Cardiac muscle cell (in vitro differentiated cells and primary cell): ENCODE data around the gene POMC. TPM values are rescaled to one million over a fixed set of nuclear protein-coding genes. Genes with fewer than 3 reads are reported as not detected.

Experiments used
- DNase-seq, 2 donors: peaks; one replicate each; pipeline versions ENCODE4 v3.0.0 to v3.0.0-alpha.2; 2010 to 2017; ENCODE audit warnings: low read depth in 1 of 2, low spot score in 1 of 2
- H3K27ac ChIP-seq: fragments of 200-600 bp; sonication (generic); 2 replicates; pipeline ENCODE4 v1.5.1; 2016
- H3K27me3 ChIP-seq: fragments of 200-600 bp; sonication (generic); 2 replicates; pipeline ENCODE4 v1.6.0; 2016; ENCODE audit warnings: control low read depth
- H3K36me3 ChIP-seq: fragments of 200-600 bp; sonication (generic); 2 replicates; pipeline ENCODE4 v1.5.1; 2016; ENCODE audit warnings: control low read depth
- H3K4me1 ChIP-seq: fragments of 200-600 bp; sonication (generic); 2 replicates; pipeline ENCODE4 v1.8.1; 2017; ENCODE audit warnings: low read depth, mild to moderate bottlenecking, mixed run types
- H3K4me3 ChIP-seq: fragments of 200-600 bp; sonication (generic); 2 replicates; pipeline ENCODE4 v1.5.1; 2016; ENCODE audit warnings: mild to moderate bottlenecking
- H3K9me3 ChIP-seq: fragments of 200-600 bp; sonication (generic); 2 replicates; pipeline ENCODE4 v1.5.1; 2017; ENCODE audit warnings: low read depth, mild to moderate bottlenecking, control low read depth
- CTCF ChIP-seq: IDR thresholded peaks from 2 replicates; pipeline ENCODE4 v1.5.1; 2012; ENCODE audit warnings: low read depth, mild to moderate bottlenecking, low read length
- polyA plus RNA-seq: library from polyadenylated mRNA; unstranded; fragments of >200 nt; fragmentation: Nextera tagmentation; extraction: Ambion mirVana; gene quantifications from 2 replicates; pipeline ENCODE4 v1.2.1, GENCODE V29; 2016
- total RNA-seq: library from RNA; depleted of rRNA; stranded (reverse); fragments of >200 nt; gene quantifications from 2 replicates; pipeline ENCODE4 v1.2.3, GENCODE V29; 2016

POMC gene
- total and polyA plus RNA-seq, 2 experiments from 2014 or later, result 2.0 to 2.8 TPM

GRCh38 chr2:25207078-25207545 lies 38.7 kb upstream of the POMC start:
- no peak overlapping the region for H3K4me3 ChIP-seq
- peaks cover 19% of the 10 kb centered on the region for H3K4me1 ChIP-seq
- H3K27me3 ChIP-seq, result no peaks in the 10 kb centered on the region
- peak overlapping the region; percentile 35 for H3K27ac ChIP-seq
- H3K9me3 ChIP-seq, result no peaks in the 10 kb centered on the region
- H3K36me3 ChIP-seq, result no peaks in the 10 kb centered on the region
- no peak for DNase-seq
- TF ChIP-seq CTCF, result no peak

- TF ChIP-seq CTCF, result no peak
- Histone ChIP-seq H3K4me1 (peaks cover 6% of the 10 kb centered on the region), H3K4me3 (no peak overlapping the region), H3K9me3 (no peaks in the 10 kb centered on the region), H3K27ac (peak overlapping the region; percentile 68), H3K27me3 (no peaks in the 10 kb centered on the region), H3K36me3 (no peaks in the 10 kb centered on the region)
- peak in 1 of 2 donors; percentile 55 for DNase-seq
These were observed 35.9 kb upstream of the POMC start for GRCh38 chr2:25204190-25204838.

GRCh38 chr2:25202275-25202674 lies 33.9 kb upstream of the POMC start:
- Histone ChIP-seq H3K4me3 (no peak overlapping the region), H3K9me3 (no peaks in the 10 kb centered on the region), H3K4me1 (peaks cover 6% of the 10 kb centered on the region), H3K36me3 (no peaks in the 10 kb centered on the region), H3K27me3 (no peaks in the 10 kb centered on the region), H3K27ac (no peak overlapping the region)
- no peak for DNase-seq
- TF ChIP-seq CTCF, result no peak

- no peak overlapping the region for H3K27ac ChIP-seq
- no peaks in the 10 kb centered on the region for H3K9me3 ChIP-seq
- H3K4me1 ChIP-seq, result peaks cover 6% of the 10 kb centered on the region
- no peaks in the 10 kb centered on the region for H3K27me3 ChIP-seq
- DNase-seq, result no peak
- H3K4me3 ChIP-seq, result no peak overlapping the region
- TF ChIP-seq CTCF, result no peak
- no peaks in the 10 kb centered on the region for H3K36me3 ChIP-seq
These were observed 33.4 kb upstream of the POMC start for GRCh38 chr2:25201794-25202193.

GRCh38 chr2:25201265-25201664 lies 32.9 kb upstream of the POMC start:
- peaks cover 6% of the 10 kb centered on the region for H3K4me1 ChIP-seq
- no peaks in the 10 kb centered on the region for H3K36me3 ChIP-seq
- no peak for DNase-seq
- H3K27me3 ChIP-seq, result no peaks in the 10 kb centered on the region
- peak; percentile 25 for TF ChIP-seq CTCF
- H3K9me3 ChIP-seq, result no peaks in the 10 kb centered on the region
- no peak overlapping the region for H3K27ac ChIP-seq
- H3K4me3 ChIP-seq, result no peak overlapping the region
